T47D (cell line): ENCODE measurements around the gene JPH2.
"Not testable (repeated sequence)": the region's sequence is repeated elsewhere in the genome, so short reads cannot be mapped to it uniquely, and the experiment has no call there.

Experiments used
- DNase-seq, 2 experiments: peaks; one replicate each; pipeline versions ENCODE4 v3.0.0 to v3.0.0-alpha.2; 2011 to 2012; ENCODE audit warnings: low read depth in 1 of 2, low spot score in 1 of 2
- JUND ChIP-seq: IDR thresholded peaks from 2 replicates; pipeline ENCODE4 v1.6.1; 2012; ENCODE audit warnings: low read depth
- in situ Hi-C: cut with HindIII; loops from 2 replicates; pipeline ENCODE4 v1.10.0; 2016; ENCODE audit warnings: low sequenced_read_pairs, low pct_unique_long_range_greater_than_20kb

The JPH2 gene

GRCh38 chr20:44208770-44209169, 21.8 kb upstream of the JPH2 start:
- no peak for TF ChIP-seq JUND
- DNase-seq, result peak; percentile 54 to 61
- in situ Hi-C loops, result no loop called here

DNA sequence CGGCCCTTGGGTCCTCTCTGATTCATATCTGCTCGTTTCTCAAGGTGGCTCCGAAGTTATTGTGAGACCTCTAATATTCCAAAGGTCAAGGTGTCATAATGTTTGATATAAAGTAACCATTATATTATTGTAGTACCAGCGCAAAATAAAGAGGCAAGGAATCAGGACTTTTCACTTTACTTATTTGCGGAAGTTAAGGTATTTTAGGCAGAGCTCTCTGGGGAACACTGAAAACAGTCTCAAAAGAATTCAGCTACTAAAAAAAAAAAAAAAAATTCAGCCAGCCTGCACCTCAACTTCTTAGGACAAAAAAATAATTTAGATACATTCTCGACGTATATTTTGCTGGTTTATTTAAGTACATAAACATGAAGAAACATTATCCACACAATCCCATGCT, 21.2 kb upstream of the JPH2 start:
- TF ChIP-seq JUND, result no peak
- in situ Hi-C loops, result no loop called here
- no peak for DNase-seq

GRCh38 chr20:44207126-44207723, 20.2 kb upstream of the JPH2 start:
- in situ Hi-C loops, result no loop called here
- DNase-seq, result no peak
- TF ChIP-seq JUND, result no peak

DNA sequence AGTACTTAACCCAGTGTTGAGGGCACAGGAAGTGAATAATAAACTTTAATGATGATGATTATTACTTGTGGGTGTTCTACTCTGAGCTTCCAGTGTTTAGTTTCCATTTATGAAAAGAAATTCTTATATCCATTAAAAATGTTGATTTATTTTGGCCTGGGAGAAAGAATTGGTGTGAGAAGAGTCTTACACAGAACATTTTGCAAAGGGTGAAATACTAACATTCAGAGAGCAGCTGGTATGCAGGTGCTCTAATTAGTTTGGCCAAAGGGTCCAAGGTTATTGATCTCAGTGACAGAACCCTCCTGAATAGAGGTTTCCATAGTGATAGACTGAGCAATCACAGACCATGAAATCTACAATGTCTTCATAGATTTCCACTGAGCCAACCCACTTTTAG, 19.1 kb upstream of the JPH2 start:
- no peak for DNase-seq
- no peak for TF ChIP-seq JUND
- in situ Hi-C loops, result no loop called here

GRCh38 chr20:44204832-44205215, 17.8 kb upstream of the JPH2 start:
- DNase-seq, result no peak
- in situ Hi-C loops, result no loop called here
- TF ChIP-seq JUND, result no peak

GRCh38 chr20:44204156-44204831, 17.3 kb upstream of the JPH2 start:
- in situ Hi-C loops, result no loop called here
- TF ChIP-seq JUND, result peak; percentile 94
- DNase-seq, result peak; percentile 73 to 90

DNA sequence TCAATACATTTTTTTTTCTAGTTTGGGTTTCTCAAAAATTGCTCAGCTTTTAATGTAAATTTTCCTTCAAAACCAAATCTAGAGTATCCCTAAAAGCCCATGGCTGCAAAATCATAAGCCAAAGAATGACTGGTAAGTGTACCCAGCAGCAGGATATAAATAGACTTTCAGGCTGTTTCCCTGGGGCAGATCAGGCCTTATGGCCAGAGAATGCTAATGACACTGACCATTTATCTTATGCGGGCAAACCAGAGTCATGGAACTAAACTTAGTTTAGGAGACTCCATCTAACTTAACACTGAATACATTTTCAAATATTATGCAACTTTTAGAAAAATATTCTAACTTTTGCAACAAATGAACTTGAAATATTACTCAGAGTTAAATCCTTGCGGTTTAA, 16.2 kb upstream of the JPH2 start:
- in situ Hi-C loops, result no loop called here
- TF ChIP-seq JUND, result no peak
- no peak for DNase-seq

- in situ Hi-C loops, result no loop called here
- DNase-seq, result no peak
- no peak for TF ChIP-seq JUND
Observed at GRCh38 chr20:44200983-44201382, 14.0 kb upstream of the JPH2 start.

DNA sequence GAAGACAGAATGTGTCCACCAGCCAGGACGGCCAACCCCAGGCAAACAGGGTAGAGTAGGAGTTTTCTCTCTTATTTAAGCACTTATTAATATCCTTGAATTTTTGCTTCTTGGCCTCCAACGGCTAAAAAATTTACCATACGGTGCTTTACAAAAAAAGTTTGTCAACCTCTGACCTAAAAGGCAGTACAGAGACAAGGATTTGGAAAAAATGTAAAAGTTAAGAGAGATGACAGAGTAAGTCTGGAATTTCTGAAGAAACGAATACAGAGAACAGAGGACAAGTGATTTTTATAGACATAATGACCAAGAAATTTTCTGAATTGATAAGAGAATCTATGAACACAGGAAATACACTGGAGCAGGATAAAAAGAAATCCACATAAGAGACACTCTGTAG, 13.4 kb upstream of the JPH2 start:
- in situ Hi-C loops, result no loop called here
- no peak for DNase-seq
- TF ChIP-seq JUND, result no peak

- TF ChIP-seq JUND, result no peak
- no peak for DNase-seq
- in situ Hi-C loops, result no loop called here
Observed at GRCh38 chr20:44199877-44200276, 12.9 kb upstream of the JPH2 start.

DNA sequence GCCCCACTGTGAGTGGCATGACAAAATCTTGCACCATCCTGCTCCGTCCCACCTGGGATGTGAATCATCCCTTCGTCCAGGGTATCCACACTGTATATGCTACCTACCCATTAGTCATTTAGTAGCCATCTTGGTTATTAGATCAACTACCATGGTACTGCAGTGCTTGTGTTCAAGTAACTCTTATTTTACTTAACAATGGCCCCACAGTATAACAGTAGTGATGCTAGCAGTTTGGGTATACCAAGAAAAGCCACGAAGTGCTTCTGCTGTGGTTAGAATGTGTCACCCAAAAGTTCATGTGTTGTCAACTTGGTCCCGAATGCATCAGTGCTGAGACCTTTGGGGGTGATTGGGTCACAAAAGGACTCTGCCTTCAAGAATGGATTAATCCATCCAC, 11.9 kb upstream of the JPH2 start:
- no peak for TF ChIP-seq JUND
- in situ Hi-C loops, result no loop called here
- DNase-seq, result no peak

- TF ChIP-seq JUND, result no peak
Observed at GRCh38 chr20:44196271-44196670, 9.3 kb upstream of the JPH2 start.

DNA sequence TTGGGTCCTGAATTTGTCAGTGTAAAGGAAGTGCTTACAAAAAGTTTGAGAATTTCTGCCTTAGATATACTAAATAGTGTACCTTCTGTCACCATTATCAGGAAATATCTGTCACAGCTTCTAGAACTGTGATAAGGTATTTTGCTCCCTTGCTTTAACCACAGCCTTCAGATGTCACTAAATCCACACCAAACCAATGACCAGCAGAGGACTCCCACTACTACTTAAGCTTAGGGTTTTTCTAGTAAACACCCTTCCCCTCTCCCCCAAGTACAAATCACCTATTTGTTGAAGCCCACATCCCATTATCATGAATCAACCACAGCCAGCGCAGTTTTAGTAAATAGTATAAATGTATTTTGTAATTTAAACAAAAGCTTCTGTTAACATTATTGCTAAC, 8.6 kb upstream of the JPH2 start:
- no peak for DNase-seq
- in situ Hi-C loops, result no loop called here

More at GRCh38 chr20:44196271-44196670, 9.3 kb upstream of the JPH2 start:
- no peak for DNase-seq
- in situ Hi-C loops, result no loop called here

DNA sequence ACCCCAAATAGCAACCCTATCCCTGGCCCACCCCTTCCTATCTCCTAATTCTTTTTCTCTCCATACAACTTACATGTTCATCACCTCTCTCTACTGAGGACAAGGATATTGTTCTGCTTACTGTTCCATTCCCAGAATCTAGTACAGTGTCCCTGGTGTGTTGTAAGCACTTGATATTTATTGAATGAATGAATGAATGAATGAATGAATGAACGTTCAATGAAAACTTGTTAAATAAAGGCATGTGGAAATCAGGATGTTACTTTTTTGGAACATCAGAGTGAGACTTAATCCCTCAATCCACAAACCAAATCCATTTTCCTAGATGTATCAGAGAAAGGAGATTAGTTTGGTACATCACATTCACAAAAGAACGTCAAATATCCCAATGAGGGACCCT, 6.8 kb upstream of the JPH2 start:
- in situ Hi-C loops, result no loop called here
- no peak for DNase-seq
- no peak for TF ChIP-seq JUND

More for the DNA sequence above, 8.6 kb upstream of the JPH2 start:
- no peak for TF ChIP-seq JUND

GRCh38 chr20:44191640-44192039, 4.7 kb upstream of the JPH2 start:
- DNase-seq, in situ Hi-C loops: not testable (repeated sequence)

DNA sequence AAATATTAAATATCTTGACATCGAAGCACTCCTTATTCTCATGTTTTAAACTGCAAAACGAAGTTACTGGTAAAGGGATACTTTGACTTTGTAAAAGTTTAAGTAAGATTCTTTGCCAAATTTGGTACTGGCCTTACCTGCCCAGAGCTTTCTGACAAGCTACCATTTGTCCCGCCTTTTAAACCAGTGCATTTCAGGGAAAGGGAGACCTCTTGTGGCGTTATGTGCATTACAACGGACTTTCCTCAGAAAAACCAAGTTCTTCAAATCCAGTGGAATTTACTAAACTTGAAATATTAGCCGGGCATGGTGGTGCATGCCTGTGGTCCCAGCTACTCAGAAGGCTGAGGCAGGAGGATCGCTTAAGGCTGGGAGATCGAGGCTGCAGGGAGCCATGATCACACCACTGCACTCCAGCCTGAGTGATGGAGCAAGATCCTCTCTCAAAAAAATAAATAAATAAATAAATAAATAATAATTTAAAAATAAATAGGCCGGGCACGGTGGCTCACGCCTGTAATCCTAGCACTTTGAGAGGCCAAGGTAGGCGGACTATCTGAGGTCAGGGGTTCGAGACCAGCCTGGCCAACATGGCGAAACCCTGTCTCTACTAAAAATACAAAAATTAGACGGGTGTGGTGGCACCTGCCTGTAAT, 3.3 kb upstream of the JPH2 start:
- peak in 1 of 2 experiments; percentile 89 for DNase-seq
- in situ Hi-C loops, result not testable (repeated sequence)
